ENCODE data around the gene CCDC106.

DNA sequence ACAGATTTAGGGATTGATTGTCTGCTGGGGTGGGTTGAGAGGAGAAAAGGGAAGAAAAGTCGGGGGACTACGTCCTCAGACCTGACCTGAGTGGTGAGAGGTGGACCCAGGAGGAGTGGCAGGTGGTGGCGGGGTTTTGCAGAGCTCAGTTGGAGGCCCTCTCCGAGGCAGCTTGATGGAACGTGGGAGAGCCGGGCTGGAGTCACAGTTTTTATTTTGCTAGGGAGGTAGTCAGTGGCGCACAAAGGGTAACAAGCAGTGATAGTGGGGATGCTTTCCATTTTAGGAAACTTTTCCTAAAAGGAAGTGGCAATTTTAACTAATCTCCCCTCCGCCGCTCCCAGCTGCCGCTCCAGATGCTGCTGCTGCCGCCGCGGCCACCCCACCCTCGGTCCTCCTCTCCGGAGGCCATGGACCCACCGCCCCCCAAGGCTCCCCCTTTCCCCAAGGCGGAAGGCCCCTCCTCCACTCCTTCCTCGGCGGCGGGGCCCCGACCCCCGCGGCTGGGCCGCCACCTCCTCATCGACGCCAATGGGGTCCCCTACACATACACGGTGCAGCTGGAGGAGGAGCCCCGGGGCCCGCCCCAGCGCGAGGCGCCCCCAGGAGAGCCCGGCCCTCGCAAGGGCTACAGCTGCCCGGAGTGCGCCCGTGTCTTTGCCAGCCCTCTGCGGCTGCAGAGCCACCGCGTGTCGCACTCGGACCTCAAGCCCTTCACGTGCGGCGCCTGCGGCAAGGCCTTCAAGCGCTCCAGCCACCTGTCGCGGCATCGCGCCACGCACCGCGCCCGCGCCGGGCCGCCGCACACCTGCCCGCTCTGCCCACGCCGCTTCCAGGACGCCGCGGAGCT is 5.6 kb upstream of the CCDC106 start:
- TF ChIP-seq, protein P1, sequence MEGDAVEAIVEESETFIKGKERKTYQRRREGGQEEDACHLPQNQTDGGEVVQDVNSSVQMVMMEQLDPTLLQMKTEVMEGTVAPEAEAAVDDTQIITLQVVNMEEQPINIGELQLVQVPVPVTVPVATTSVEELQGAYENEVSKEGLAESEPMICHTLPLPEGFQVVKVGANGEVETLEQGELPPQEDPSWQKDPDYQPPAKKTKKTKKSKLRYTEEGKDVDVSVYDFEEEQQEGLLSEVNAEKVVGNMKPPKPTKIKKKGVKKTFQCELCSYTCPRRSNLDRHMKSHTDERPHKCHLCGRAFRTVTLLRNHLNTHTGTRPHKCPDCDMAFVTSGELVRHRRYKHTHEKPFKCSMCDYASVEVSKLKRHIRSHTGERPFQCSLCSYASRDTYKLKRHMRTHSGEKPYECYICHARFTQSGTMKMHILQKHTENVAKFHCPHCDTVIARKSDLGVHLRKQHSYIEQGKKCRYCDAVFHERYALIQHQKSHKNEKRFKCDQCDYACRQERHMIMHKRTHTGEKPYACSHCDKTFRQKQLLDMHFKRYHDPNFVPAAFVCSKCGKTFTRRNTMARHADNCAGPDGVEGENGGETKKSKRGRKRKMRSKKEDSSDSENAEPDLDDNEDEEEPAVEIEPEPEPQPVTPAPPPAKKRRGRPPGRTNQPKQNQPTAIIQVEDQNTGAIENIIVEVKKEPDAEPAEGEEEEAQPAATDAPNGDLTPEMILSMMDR (IDR thresholded peaks at IDR 0.05), result no peak
- TF ChIP-seq POLR2AphosphoS5 (IDR thresholded peaks at IDR 0.05; ENCODE audit: insufficient read depth in 1 of 2, low read depth in 1 of 2) (peak in 1 of 2 donors; percentile 21), POLR2A (IDR thresholded peaks at IDR 0.05) (no peak)

All from vagina (tissue), 2 donors.